HG03103 (cell line): ENCODE data around the gene DSCAM.
"Not testable (repeated sequence)": the region's sequence is repeated elsewhere in the genome, so short reads cannot be mapped to it uniquely, and the experiment has no call there.

Experiments
- ATAC-seq: cut with Tn5 transposase; IDR thresholded peaks from one replicate; pipeline ENCODE4 v1.9.1; 2021; ENCODE audit warnings: low read depth; ENCODE audit not compliant: unreplicated experiment

DSCAM gene

DNA sequence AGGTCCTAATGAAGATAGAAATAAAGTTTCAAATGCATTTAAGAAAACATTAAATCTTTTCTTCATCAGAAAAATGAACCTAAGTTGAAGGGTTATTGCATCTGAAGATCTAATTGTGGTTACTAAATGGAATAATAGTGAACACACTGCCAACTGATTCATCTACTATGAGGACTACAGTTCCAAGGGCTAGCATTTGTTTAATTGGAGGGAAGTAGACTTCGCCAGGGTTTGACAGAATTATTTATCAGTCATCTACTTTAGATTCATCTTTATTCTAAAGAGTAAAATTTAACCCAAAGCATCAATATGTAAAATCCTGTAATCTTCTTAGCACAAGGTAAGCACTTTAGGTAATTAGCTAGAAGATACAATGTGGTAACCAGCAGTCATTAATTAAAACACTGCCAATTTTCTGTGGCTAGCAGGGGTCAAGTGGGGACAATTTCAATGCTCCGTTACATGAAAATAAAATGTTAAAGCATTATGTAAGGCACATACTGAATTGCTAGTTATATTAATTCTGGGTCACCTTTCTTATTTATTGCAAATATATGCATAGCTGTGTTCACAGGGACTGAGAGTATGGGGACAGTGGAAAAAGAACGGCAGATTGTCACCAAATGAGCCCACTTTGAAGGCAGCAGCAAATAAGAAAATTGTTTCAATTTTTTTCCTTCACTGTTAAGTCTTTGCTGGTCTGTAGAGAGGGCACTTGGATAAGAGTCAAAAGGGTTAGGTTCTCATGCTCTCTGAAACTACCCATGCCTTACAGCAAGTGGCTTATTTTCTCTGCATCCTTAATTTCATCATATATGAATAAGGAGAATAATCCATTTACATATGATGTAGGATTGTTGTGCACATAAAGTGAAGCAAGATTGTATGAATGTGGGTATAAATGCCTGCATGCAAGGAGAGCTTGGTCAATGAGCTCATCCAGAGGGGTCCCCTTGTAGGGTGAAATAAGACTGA, 563.8 kb downstream of the DSCAM start:
- ATAC-seq = no peak

DNA sequence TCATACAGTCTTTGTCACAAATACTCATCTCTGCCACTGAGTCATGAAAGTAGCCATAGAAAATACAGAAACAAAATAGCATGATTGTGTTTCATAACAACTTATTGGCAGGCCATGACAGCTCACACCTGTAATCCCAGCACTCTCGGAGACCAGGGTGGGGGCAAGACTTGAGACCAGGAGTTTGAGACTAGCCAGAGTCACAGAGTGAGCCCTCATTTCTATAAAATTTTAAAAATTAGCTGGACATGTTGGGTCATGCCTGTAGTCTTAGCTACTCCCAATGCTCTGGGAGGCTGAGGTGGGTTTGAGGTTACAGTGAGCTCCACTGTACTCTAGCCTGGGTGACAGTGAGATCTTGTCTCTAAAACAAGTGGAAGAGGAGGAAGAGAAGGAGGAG, 568.6 kb downstream of the DSCAM start:
- no peak for ATAC-seq

DNA sequence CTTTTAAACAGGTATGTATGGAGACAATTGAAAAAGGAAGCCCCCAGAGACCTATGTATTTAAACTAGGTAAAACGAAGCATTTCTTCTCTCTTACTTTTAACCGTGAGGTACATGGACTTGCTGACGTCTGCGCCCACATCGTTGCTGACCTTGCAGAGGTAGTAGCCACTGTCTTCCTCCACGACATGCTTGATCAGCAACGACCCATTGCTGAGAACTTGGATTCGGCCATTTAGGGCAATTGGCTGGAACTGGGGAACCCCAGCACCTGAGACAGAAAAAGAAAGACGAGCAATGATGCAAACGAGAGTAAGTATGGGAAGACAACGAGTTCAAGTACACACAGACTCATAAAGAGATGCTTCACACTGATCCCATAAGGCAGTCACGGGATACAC, 571.0 kb downstream of the DSCAM start:
- ATAC-seq = no peak

DNA sequence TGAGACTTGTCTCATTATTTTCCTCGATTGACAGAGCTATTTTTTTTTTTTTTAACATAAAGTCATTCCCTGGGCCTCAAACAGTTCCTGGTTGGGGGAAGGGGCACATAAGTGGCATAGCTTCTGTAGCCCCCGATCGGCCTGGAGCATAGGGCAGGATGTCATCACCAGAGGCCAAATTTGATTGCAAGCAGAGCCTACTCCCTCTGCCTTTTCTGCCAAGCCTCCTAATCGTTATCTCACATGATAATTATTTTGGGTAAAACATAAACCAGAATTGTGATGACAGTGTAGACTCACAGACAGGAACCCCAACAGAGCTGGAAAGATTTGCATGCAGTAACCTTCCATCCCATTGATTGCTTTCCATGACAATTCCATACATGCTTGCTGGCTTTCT, 574.9 kb downstream of the DSCAM start:
- ATAC-seq = no peak

DNA sequence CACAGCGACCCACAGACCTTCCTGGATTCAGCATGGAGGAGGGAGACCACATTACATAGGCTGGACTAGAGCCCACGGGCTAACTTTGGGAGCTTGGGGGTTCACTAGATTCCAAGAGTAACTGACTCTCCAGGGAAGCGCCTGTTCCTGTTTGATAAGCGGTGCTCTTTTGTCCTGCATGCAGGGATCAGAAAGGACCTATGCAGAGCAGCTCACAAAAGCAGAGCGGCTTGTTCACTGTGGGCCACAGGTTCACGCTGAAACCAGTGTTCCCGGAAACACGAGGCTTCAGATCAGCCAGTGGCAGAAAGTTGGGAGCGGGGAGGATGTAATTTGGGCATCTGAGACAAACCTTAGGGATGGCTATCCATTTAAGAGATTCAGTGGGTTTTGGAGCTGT, 575.8 kb downstream of the DSCAM start:
- ATAC-seq = no peak

DNA sequence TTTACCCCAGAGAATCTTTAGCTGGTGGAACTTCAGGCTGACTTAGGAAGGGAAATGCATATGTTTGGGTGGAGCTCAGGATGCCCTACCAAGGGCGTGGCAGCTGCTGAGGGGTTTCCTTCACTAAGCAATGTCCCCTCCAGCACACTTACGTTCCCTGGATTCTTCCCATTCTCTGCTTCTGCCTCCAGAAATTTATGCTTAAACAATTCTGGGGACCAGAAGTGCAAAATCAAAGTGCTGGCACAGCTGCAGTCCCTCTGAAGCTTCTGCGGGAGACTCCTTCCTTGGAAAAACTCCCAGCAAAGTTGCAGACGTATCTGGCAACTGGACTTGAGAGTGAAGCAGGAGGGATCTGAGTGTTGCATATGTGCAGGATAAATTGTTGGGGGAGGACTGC, 576.9 kb downstream of the DSCAM start:
- ATAC-seq = no peak

DNA sequence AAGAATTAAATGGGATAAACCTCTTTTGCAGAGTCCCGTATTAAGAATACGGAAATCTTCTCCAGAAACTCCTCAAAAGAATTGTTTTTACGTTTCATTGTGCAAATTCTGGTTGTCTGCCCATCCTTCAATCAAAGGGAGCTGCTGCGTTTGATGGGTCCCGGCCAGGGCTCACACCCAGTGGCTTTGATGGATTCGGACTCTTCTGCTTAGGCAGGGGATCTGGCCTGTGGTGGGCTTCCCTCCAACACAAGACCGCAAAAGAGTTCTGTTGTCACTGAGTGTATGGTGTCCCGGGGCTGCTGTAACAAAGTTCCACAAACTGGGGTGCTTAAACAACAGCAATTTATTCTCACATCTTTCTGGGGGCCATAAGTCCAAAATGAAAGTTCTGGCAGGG, 577.7 kb downstream of the DSCAM start:
- ATAC-seq = no peak

DNA sequence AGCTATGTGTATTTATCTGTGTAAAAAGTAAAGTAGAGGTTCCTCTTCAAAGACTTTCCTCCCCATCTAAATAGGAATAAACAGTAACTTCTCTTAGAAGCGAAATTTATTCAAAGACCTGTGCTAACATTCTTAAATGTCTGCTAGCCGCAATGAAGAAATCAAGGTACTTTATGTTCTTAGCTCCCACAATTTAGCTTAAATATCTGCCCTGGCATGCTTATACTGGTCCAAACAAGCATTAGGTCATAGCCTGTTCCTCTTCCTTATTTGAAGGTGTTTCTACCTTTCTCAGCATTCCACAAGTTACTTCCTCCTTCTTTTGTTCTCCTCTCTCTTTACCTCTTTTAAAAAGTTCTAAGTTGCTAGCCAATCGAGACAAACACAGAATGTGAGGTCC, 588.5 kb downstream of the DSCAM start:
- not testable (repeated sequence) for ATAC-seq

DNA sequence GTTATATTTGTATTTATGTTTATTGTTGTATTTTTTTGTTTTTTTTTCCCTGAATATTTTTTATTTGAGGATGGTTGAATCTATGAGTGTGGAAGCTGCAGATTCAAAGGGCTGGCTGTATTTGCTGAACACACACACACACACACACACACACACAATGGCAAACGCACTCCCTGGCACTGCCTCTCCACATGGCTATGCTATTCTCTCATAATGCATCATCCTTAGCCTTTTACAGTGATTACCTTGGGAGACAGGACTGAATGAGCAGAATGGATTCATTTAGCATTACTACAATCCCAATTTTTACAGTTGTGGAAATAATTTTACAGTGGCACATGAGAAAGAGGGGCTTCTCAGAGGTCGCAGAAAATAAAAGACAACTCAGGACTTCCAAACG, 589.6 kb downstream of the DSCAM start:
- ATAC-seq = no peak

DNA sequence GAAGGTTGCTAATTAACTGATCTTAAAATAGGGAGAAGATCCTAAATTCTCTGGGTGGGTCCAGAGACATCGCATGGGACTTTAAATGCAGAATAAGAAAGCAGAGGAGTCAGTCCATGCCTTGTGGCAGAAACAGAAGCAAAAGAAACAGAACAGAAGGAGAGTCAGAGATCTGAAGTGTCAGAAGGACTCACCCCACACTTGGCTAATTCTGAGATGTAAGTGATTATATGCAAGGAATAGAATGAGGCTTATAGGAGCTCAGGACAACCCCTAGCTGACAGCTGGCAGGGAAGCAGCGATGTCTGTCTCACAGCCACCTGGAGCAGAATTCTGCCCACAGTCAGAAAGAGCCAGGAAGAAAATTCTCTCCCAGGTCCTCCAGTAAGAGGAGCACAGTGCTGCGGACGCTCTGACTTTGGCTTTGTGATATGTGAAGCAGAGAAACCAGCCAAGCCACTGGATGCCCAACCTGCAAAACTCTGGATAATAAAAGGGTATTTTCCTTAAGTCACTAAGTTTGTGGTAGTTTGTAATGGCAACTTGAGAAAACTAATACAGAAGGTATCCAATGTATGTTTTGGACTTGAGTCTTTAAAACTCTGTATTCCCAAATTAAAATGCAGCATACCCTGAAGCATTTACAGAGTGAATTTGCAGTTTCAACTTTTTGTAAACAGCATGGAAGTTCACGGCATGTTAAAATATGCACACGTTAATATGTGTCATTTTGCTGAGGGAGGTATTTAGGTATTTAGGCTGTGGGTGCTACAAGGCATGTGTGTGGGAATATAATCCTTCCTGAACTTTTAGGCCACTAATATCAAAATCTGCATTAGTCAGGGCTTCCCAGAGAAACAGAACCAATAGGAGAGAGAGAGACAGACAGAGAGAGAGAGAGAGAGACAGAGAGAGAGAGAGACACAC, 591.2 kb downstream of the DSCAM start:
- ATAC-seq = no peak

DNA sequence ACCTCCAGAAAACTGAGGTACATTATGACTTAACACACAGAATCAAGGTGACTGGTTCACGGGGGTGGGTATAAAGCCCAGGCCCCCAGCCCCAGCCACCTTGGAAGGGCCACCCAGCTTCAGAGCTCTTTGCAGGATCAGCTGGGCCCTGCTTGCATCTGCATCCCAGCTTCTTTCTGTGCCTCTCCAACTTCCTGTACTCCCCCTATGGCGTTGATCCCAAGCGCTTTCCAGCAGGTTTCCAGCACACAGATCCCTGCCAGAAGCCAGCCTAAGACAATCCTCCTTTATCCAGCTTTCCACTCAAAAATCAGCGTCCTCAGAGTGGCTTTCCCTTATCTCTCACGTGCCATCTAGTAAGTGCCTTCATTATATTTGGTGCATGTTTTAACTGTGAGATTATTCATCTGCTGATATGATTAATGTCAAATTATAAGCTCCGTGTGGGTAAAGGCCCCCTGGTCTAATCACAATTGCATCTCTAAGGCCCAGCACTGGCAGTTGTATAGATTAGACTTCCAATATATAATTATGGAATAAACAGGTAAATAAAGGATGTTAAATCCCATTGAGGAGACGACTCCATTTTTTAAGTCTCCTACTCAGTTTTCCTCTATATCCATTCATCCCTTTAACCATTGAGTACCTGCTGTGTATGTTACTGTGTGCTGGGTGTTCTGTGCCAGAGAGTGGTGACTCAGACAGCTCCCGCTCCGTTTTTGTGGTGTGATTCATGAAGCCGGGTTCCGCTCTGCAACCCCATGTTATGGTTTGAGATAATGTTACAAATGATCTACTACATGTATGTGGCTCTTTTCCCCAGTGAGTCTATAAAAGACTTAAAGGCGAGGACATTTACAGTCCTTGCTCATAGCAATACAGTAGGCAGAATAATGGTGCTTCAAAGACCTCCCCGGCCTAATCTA, 592.2 kb downstream of the DSCAM start:
- ATAC-seq = no peak

DNA sequence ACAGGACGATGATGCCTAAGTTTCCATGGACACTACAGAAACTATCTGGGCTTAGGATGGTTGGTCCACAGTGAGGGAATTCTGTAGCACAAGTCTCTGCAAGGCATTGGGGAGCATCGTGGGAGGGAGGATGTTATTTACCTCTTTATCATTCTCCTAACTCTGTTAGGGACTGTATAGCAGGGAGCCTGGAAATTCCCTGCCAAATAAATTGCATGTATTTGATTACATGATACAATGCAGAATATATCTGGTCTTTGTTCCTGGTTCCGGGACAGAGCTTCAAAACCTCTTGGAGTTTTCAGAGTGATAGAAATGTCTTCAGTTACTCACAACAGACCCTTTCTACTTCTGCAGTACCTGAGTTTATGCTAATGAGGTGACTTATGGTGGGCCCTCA, 593.8 kb downstream of the DSCAM start:
- ATAC-seq = no peak

DNA sequence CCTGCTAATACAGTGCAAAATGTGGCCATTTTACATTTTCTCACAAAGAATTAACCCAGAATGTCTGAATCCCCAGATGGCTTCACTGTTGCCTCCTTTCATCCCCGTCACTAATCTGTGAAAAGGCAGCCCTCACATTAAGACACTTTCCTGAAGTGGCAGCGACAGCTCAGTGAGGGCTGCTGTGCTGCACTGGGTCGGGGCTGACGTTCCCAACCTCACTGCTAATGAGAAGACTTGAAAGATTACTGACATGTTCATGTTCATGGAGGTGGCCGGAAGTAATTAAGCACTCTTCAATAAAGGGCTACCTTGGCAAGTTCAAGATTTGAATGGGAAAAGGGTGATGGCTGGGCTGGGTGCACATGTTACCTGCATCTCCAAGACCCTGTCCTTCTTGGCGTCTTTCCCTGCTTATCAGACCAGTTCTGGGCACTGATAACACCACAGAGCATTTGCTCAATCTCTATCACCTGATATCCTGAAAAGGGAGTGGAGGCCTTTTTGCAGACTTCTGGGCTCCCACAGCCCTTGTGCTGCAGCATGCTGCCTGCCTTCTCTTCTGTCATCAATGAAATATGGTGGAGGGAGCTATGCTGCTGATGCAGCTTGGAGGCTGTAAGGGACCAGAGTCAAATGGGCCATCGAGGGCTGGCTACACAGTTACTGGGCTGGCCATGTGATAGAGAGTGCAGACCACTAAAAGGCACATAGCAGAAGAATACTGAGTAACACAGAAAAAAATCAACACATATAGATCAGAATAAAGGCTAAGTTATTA, 596.3 kb downstream of the DSCAM start:
- ATAC-seq = no peak

DNA sequence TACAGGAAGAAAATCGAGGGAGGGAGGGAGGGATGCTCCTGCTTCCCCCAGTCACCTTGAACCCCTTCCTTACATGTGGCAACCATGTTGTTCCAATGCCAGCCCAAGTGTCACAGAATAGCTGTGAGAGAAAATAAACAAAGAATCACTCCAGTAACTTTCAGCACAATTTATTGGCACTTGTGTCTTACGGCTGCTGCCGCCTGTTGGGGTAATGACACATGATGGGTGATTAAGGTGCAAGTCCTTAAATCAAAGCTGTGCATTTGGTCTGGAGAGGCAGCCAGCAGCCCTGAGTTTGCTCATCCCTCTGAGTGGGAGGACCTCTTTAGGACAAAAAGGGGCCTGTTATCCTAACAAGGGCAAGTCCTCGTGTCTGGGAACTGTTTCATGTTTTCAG, 602.0 kb downstream of the DSCAM start:
- no peak for ATAC-seq

DNA sequence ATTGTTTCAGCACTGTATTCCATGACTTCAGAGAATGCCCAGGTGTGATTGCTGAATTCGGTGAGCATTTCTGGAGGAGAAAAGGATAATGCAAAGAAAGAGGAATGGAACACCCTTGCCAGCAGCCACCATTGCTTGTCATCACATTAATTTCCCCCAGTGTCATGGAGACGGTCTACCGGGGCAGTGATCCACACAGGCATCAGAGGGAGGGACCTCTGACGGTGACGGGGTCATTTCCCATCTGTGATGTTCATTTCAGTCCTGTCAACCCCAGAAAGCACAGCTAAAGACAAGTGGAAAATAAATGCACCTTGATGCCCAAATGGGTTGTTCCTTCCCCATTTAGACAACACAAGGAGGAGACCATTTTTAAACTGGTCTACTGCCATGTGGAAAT, 603.3 kb downstream of the DSCAM start:
- no peak for ATAC-seq

DNA sequence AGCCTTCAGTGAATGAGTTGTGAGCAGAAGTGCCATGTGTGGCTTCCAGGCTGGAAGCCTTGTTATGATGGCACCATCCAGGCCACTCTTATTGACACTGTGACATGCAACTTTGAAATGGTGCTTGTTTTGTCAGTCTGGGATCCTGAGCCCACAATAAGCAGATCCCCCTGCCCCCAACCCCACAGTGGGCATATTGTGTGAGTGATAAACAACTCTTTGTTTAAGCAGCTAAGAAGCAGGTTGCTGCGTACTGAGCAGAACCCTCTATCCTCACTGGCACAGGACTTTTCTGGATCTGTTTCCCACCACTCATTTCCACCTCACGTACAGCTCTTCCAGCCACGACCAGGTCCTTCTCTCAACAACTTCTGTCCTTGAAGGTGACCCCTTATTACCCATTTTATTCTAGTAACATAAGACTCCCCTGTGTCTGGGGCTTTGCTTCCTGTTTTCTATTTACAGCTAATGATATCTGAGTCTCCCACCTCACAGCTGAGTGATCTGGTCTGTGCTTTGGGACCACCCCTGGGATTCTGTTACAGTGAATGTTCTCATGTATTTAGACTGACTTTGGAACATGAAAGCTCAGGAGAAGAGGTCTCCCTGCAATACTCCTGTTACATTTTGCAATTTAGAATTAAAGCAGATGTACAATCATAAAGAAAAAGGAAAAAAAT, 604.2 kb downstream of the DSCAM start:
- no peak for ATAC-seq

DNA sequence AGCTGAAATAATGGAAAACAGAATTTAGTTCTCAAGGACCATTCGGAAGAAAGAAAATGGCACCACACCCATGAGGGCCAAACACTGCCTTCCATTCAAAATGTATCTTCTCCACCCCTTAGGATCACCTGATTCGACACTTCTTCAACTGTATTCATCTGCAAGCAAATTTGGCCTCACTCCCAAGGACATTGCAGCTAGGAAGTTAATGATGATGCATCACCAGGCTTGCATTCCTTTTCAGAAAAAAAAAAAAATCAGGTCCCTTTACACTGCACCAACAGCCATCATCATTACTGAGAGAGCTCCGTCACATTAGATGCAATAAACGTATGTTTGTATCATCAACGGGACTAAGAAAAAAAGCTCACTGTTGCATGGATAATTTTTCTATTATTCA, 611.4 kb downstream of the DSCAM start:
- no peak for ATAC-seq

DNA sequence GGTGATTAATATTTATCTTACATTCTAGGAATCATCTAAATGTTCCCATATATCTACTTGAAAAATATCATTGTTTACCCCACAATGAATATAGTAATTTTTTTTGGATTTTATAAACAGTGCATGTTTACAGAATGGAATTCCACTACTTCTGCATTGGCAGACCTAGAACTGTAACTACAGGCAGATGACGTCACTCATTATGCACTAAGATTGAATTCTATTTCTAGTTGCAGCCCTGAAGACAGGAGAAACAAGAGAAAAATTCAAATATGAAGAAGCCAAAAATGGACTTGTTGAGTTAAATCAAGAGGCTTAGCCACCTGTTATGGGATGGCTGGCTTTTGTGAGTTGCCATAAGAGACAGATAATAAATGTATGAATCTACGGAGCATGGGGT, 615.0 kb downstream of the DSCAM start:
- ATAC-seq = no peak

DNA sequence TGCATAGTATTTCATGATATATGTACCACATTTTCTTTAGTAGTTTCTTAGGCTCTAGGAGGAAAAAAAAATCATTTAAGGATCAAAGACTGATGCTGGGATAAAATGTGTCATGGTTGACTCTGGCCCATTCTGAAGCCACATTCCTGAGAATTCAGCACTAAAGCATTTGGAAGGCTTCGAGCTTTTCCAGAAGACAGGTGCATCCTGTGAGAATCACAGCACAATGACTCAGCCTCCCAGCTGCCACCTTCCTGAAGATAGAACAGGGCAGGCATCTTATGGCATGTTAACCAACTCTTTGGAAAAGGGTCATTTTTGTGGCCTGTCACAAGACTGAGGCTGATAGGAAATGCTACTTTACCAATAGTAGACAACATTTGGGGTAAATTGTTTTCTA, 619.9 kb downstream of the DSCAM start:
- ATAC-seq = no peak
